GM18909 (cell line): ENCODE data around the gene ENO1.
A peak's percentile ranks its signal among the peaks of the same experiment; 100 is the strongest.
"Not testable (repeated sequence)": the region's sequence is repeated elsewhere in the genome, so short reads cannot be mapped to it uniquely, and the experiment has no call there.

Experiments used
- ATAC-seq: cut with Tn5 transposase; IDR thresholded peaks from one replicate; pipeline ENCODE4 v1.9.1; 2021; ENCODE audit warnings: mild to moderate bottlenecking; ENCODE audit not compliant: unreplicated experiment, poor library complexity

Gene ENO1

DNA sequence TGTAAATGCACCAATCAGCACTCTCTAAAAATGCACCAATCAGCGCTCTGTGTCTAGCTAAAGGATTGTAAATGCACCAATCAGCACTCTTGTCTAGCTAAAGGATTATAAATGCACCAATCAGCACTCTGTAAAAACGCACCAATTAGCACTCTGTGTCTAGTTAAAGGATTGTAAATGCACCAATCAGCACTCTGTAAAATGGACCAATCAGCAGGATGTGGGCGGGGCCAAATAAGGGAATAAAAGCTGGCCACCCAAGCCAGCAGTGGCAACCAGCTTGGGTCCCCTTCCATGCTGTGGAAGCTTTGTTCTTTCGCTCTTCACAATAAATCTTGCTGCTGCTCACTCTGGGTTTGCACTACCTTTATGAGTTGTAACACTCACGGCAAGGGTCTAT, 19.9 kb upstream of the ENO1 start:
- ATAC-seq: not testable (repeated sequence)

DNA sequence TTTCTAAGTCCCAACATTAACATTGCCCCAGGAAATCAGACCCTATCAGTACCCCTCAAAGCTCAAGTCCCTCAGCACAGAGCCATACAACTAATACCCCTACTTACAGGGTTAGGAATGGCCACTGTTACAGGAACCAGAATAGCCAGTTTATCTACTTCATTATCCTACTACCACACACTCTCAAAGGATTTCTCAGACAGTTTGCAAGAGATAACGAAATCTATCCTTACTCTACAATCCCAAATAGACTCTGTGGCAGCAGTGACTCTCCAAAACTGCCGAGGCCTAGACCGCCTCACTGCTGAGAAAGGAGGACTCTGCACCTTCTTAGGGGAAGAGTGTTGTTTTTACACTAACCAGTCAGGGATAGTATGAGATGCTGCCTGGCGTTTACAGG, 19.0 kb upstream of the ENO1 start:
- ATAC-seq: not testable (repeated sequence)

DNA sequence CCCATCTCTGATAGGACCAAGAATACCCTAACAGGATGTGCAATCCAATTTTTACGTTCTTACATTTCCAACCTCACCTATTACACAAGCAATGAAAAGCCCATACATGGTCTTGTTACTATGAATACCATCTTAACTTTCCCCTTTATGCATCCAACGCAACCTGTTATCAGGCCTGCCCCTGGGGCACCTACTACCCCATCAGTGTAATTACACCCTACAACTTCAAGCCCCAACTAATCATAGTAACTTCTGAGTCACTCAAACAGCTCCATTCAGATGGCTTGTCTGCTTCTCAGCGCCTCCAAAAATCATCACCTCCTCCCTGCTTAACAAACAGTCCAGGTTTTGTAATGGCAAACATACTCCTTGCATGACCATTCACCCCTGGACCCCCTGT, 18.3 kb upstream of the ENO1 start:
- not testable (repeated sequence) for ATAC-seq

DNA sequence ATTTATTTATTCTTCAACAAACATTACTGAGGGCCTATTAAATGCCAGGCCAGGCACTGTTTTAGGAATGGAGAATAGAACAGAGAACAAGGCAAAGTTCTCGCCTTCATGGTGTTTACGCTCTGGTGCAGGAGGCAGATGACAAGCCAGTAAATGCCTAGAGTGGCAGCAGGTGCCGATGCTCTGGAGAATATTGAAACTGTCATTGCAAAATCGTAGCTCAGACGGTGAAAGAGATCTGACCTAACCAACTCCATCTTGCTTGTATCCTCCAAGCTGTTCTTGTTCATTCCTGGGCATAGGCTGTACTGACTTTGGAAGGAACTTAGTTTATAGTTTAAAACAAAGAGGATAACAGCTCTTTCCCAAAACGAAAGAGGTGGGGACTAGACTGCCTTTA, 13.5 kb upstream of the ENO1 start:
- ATAC-seq: no peak

DNA sequence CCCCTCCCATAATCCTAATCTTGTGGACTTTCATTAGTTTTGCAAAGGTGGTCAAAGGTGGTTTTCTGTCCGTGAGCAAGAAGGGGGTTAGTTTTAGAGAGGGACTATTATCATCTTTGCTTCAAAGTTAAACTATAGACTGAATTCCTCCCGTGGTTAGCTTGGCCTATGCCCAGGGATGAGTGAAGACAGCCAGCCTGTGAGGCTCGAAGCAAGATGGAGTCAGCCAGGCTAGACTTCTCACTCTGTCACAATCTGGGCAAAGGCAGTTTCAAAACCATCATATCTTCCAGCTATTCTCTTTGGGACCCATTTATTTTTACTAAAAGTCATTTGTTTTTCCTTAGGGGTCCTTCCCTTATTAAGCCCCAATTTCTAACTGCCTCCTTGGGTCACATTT, 12.9 kb upstream of the ENO1 start:
- no peak for ATAC-seq

DNA sequence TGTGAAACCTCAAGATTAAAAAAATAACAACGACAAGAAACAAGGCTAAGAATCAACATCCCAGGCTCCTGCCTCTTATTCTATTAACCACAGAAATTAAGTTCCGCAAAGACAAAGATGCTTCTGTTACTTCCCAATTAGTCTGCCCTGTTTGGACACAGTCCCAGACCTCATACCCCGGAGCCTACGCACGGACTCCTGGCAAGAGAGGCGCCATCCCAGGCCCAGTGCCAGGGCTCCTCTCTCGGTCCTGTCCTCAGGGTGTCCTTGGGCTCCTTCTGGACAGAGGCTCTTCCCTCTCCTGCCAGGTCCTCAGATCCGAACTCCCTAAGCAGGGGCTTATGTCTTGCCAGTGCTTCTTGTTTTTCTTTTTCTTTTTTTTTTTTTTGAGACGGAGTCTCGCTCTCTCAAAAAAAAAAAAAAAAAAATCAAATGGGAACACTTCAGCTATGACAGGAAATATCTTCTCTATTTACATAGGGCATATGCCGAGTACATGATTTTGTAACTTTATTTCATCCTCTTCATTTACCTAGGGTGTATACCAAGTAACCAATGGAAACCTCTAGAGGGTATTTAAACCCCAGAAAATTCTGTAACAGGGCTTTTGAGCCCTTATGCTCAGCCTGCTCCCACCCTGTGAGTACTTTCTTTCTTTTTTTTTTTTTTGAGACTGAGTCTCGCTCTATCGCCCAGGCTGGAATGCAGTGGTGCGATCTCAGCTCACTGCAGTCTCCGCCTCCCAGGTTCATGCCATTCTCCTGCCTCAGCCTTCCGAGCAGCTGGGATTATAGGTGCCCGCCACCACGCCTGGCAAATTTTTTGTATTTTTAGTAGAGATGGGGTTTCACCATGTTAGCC, 11.7 kb upstream of the ENO1 start:
- no peak for ATAC-seq

DNA sequence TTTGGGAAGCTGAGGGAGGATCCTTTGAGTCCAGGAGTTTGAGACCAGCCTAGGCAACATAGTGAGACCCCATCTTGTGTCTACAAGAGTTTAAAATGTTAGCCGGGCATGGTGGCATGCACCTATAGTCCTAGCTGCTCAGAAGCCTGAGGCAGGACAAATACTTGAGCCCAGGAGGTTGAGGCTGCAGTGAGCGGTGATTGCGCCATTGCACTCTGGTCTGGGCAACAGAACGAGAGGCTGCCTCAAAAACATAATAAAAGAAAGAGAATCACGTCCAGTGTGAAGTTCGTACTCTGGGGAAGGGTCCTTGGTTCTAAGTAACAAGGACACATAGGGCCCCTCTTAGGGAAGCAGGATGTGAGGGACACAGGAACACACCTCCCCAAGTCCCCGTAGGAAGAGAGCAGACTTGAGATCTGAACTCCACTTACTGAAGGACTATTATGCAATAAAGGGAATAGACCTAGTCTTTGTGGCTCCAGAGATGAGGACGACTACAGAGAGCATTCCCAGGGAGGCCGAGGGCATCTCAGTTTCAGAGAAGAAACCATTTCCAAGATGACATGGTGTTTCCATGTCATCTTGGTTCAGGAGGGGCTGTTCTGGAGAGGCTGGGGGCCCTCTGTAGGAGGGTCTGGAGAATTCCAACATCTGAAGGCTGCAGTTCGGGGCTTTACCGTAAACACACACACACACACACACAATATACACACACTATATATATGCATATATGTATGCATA, 10.8 kb upstream of the ENO1 start:
- no peak for ATAC-seq

DNA sequence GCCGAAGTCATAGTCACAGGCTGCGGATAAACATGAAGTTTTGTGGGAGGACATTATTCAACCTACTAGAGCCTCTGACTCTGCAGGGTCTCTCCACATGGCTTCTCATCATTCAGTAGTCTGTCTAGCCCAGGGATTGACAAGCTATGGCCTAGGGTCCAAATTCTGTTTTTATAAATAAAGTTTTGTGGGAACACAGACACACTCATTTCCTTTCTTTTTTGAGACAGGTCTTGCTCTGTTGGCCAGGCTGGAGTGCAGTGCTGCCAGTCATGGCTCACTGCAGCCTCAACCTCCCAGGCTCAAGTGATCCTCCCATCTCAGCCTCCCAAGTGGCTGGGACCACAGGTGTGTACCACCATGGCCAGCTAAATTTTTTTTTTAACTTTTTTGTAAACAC, 8.1 kb upstream of the ENO1 start:
- ATAC-seq: no peak

DNA sequence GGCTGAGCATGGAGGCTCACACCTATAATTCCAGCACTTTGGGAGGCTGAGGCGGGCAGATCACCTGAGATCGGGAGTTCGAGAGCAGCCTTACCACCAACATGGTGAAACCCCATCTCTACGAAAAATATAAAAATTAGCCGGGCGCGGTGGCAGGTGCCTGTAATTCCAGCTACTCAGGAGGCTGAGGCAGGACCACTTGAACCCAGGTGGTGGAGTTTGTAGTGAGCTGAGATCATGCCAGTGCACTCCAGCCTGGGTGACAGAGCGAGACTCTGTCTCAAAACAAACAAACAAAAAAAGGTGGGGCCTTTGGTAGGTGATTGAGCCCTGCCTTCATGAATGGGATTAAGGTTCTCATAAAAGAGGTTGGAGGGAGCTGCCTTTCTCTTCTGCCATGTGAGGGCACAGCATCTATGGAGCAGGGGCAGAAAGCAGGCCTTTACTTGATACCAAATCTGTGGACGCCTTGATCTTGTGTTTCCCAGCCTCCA, 7.6 kb upstream of the ENO1 start:
- not testable (repeated sequence) for ATAC-seq

DNA sequence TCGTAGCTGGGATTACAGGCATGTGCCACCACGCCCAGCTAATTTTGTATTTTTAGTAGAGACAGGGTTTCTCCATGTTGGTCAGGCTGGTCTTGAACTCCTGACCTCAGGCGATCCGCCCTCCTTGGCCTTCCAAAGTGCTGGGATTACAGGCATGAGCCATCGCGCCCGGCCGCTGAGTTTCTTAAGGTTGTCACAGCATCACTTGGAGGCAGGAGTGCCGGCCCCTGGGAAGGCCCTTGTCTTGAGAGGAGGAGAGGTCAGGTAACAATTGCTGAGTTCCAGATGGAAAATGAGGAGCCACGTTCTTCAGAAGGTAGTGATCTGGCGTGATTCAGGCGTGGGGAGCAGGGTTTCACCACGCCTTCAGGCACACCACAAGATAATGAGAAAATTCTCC, 5.6 kb upstream of the ENO1 start:
- ATAC-seq: not testable (repeated sequence)

DNA sequence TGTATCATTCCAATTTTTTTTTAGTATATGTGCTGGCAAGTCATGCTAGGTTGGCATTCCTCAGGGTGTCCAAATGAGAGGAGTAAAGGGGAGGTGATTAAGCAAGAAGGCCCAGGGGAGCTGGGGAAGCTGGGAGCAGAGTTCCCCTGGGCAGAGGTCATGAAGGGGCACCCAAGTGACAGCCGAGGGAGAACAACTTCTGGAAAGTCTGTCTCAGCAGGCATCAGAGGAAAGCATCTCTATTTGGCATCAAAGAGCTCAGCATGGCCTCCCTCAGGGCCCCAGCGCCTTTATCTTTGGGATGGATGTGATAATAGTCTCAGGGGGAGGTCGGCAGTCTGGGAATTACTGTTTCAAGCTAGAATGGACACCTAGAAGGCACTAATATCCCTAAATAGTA, 5.0 kb upstream of the ENO1 start:
- no peak for ATAC-seq

DNA sequence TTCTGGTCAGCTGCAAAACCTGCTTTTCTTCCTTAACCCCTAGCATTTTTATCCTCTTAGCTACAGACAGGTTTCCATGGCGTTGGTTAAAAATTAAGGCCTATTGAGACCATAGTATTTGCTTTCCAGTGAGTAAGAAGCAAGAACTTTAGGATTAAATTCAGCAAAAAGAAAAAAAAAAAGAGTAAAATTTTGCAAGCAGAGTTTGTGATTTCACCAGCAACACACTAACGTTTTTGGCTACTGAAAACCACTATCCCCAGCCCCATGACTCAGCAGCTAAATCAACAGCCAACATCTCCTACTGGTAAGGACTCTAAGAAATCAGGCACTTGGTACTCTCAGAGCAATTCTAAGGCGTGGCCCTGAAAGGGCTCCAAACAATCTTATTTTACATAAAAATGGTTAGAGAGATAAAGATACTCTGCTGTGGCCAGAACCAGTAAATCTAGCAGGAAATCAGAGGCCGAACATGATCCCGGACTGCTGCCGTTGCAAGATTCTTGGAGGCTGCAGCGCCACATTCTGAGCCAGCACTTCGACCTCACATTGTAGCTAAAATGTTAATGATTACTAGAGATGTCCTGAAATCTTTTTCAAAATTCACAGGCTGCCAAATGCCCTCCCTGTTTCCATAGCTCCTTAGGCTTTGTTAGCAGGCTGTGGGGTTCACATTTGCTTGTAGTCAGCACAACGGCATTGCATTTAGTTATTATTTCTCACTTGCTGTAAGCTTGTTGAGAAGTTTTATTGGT, 1.6 kb upstream of the ENO1 start:
- ATAC-seq: no peak

DNA sequence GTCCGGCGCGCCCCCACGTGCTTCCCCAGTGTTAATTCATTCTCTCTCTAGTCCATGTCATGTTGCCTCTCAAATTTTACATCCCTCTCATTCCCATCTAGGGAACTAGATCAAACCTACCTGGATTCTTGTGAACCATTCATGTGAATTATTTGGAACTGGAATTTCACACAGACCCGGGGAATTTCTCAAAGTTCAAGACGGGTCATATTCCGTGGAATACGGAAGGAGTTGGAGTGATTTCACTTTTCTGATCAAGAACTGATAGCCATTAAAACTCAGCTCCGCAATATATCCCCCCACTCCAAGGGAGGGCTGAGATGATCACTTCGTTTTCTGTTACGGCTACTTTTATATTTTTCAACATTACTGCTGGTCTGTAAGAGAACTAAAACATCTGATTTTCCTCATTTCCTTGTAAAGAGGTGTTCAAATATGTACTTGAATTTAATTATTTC, 1.0 kb upstream of the ENO1 start:
- no peak for ATAC-seq

DNA sequence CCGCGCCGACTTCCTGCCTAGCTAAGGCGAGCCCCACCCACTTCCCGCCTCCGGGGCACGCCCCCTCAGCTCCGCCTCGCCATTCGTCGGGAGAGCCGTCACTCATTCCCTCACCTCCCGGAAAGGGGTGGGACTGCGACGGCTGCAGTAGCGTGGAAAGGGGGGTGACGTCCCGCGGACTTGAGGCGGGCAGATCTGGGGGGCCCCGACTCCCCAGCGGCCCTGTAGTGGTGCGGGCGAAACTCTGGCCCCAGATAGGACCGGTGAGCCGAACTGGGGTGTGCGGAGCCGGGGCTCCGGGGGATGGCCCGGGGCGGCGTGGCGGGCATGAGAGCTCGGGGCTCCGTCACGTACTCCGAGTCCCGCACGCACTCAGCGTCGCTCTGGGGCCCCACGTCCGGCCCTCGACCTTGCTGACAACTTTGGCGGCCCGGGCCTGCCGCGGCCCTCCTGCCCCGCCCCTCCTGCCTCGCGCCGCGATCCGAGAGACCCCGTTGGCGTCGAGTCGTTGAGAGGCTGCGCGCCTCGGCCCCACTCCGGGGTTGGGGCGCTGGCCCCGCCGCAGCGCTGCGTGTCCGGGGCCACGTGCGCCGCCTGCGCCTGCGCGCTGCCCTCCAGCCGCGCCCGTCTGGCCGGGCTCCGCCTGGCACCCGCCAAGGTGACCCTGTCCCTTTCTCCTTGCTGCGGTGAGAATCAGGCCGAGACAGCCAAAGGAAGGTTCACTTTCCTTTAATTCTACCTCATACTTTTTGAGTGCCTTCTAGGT, 395 bp upstream of the ENO1 start:
- ATAC-seq: peak; percentile 83

DNA sequence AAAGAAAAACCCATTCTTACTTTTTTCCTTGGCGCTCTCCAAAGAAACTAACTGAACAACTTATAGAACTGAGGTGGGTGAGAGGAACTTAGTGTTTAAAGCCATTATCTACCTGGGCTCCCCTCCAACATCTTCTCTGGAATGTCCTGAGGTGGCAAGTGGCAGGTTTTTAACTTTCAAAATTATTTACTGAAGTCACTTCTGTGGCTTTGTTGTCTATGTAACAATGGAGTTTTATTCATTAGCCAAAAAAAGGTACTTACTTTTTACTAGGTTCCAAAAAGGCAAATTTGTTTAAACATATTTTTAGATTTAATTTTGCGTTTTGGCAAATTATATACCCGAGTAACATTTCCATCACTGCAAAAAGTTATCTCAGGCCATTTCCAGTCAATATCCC, 2.4 kb downstream of the ENO1 start:
- no peak for ATAC-seq

DNA sequence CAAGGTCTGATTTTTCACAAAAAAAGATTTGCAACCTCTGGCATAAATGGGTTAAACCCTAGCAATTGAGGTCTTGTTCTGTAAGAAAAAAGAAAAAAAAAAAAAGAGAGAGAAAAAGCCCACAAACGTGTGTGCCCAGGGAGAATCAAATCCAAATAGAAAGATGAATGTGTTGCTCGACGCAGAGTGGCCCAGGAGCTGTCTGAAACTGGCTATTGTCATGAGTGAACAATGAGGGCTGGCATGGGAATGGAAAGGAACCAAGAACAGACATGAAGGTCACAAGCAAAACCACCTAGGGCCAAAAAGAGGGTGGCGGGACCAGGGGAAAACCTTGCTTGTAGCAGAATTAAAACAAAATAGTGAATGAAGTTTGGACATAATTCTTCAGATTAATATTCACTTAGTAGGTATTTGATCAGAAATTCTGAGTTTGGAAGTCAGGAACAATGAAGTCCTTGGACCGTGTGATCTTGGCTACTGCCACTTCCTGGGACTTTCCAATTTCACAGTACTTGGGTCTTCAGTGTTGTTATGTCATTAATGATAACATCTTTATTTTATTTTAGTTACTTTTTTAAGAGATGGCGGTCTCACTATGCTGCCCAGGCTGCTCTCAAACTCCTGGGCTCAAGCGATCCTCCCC, 3.1 kb downstream of the ENO1 start:
- ATAC-seq: no peak

DNA sequence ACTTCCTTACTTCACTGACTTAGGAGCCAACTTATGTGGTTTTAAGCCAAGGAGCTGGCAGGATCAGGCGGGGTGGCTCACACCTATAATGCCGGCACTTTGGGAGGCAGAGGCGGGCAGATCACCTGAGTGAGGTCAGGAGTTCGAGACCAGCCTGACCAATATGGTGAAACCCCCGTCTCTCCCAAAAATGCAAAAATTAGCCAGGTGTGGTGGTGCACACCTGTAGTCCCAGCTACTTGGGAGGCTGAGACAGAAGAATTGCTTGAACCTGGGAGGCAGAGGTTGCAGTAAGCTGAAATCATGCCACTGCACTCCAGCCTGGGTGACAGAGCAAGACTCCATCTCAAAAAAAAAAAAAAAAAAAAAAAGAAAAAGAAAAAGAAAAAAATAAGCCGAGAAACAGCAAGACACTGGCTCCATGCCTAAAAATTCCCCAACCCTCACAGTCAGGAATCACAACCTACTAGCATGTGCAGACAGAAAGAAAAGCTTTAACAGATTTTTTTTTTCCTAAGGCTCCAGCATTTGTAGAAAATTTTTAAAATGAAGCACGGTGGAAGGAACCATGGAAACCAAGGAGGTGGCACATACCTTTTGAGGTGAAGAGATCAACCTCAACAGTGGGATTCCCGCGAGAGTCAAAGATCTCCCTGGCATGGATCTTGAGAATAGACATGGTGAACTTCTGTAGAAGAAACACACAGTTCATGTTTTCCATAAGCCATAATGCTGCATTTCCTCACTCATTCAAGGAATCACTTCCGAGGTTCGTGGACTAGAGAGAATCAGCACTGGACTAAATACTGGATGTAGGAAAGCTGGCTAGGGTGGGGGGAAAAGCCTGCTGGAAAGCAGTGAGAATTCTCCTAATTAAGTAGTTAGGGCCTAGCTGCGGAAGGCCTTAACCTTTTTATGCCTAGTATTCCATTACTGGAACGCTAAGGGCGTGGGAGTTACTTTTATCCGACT, 4.0 kb downstream of the ENO1 start:
- no peak for ATAC-seq

DNA sequence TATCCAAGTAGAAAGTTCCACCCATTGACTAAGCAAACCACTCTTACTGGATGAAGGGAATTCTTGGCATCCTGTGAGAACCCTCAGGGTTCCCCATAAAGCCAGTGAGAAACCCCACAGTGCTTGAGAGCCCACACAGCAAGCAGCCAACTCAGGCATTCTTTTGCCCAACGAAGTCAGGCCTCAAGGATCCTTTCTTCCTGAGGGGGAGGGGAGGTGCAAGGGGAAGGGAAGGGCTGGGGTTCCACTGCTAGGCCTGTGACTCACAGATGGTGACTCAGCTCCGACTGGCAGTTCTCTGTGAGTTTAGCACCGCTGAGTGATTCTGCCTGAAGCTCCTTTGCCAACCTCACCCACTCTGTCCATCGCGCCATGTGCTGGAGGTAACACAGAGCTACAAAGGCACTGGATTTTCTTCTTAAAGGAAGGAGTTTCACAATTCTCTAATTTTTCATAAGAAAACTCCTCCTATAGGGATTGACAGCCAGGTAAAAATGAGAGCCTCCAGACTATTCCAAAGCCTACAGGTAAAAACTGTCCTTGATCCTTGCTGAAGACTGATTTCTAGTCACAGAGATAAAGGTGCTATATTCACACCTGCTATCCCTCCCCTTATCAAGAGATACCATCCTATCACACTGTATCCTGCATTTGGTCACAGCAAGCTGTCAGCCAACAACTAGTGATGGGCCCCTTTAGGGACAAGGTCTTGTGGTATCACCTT, 4.8 kb downstream of the ENO1 start:
- ATAC-seq: no peak
